ENCODE data around the gene OR6V1.
"Not testable (repeated sequence)": the region's sequence is repeated elsewhere in the genome, so short reads cannot be mapped to it uniquely, and the experiment has no call there.

The OR6V1 gene

DNA sequence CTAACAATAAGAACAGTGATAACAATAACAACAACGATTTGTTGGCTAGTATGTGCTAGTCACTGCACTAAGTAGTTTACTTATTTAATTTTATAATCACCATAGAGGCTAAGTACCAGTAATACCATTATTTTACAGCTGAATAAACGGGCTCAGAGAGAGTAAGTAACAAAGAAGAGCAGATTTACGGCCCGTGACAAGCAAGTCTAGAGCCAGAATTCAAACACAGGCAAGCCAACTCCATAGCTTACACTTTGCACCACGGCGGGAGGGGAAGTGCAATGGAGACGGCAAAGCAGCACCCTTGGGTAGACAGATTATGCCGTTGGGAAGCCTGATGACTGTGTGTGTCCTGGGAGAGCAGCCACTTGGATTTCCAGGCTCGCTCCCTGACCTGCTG, 1.2 kb upstream of the OR6V1 start:
- Mint-ChIP-seq H3K9me3 (no peaks in the 10 kb centered on the region), H3K27ac (no peak overlapping the region), H3K4me3 (no peak overlapping the region), H3K27me3 (peaks cover 24 to 28% of the 10 kb centered on the region in 2 donors), H3K36me3 (ENCODE audit: insufficient read depth) (no peaks in the 10 kb centered on the region), H3K4me1 (ENCODE audit: low read depth in 2 of 2) (no peaks in the 10 kb centered on the region)
- DNase-seq, result no peak
- no peak for ATAC-seq (replicated peaks)

- Mint-ChIP-seq H3K27me3 (peaks cover 36 to 45% of the 10 kb centered on the region in 2 donors), H3K36me3 (ENCODE audit: insufficient read depth) (no peaks in the 10 kb centered on the region), H3K4me1 (ENCODE audit: low read depth in 2 of 2) (no peaks in the 10 kb centered on the region), H3K4me3 (no peak overlapping the region), H3K9me3 (no peaks in the 10 kb centered on the region), H3K27ac (no peak overlapping the region)
- ATAC-seq (replicated peaks) (no peak), DNase-seq (no peak)
Observed at GRCh38 chr7:143054621-143055020, 2.5 kb downstream of the OR6V1 start.

GRCh38 chr7:143055754-143056153, 3.6 kb downstream of the OR6V1 start:
- Mint-ChIP-seq H3K27ac (no peak overlapping the region), H3K36me3 (ENCODE audit: insufficient read depth) (no peaks in the 10 kb centered on the region), H3K27me3 (peaks cover 41 to 52% of the 10 kb centered on the region in 2 donors), H3K4me1 (ENCODE audit: low read depth in 2 of 2) (no peaks in the 10 kb centered on the region), H3K4me3 (no peak overlapping the region), H3K9me3 (no peaks in the 10 kb centered on the region)
- DNase-seq, result no peak
- no peak for ATAC-seq (replicated peaks)

GRCh38 chr7:143063741-143064140, 11.6 kb downstream of the OR6V1 start:
- DNase-seq (no peak), ATAC-seq (replicated peaks) (no peak)
- Mint-ChIP-seq H3K4me3 (no peak overlapping the region), H3K27me3 (peaks cover 36 to 47% of the 10 kb centered on the region in 2 donors), H3K4me1 (ENCODE audit: low read depth in 2 of 2) (no peaks in the 10 kb centered on the region), H3K36me3 (ENCODE audit: insufficient read depth) (no peaks in the 10 kb centered on the region), H3K9me3 (no peaks in the 10 kb centered on the region), H3K27ac (no peak overlapping the region)

- Mint-ChIP-seq H3K9me3 (no peaks in the 10 kb centered on the region), H3K4me3 (no peak overlapping the region), H3K4me1 (ENCODE audit: low read depth in 2 of 2) (no peaks in the 10 kb centered on the region), H3K36me3 (ENCODE audit: insufficient read depth) (no peaks in the 10 kb centered on the region), H3K27ac (no peak overlapping the region), H3K27me3 (peaks cover 35 to 36% of the 10 kb centered on the region in 2 donors)
- DNase-seq, result no peak
- ATAC-seq (replicated peaks), result no peak
Observed at GRCh38 chr7:143068446-143068845, 16.3 kb downstream of the OR6V1 start.

DNA sequence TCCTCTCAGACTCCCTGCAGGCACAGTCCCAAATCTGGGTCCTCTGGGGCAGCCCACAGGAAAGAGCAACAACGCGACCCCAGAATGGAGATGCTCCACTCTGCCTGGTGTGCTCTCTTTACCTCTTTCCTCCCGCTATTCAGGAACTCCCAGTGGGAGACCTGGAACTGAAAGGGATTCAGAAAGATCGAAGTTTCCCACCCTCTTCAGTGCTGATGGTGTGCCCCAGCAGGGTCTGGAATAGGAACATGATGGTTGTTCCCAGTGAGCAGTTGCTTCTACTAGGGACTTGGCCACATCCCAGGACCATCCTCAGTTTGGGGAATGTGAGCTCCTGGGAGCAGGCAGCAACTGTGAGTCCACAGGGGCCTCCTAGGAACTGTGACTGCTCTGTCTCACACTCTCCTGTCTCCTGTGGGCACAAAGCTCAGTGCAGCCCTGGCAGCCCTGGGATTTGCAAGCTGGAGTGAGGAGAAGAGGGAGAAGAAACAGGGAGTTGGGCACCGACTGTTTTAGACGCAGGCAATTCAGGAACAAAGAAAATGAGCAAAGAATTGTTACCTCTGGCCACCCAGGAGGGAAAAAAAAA, 17.9 kb downstream of the OR6V1 start:
- Mint-ChIP-seq H3K27me3 (peaks cover 36 to 40% of the 10 kb centered on the region in 2 donors), H3K9me3 (no peaks in the 10 kb centered on the region), H3K4me3 (no peak overlapping the region), H3K36me3 (ENCODE audit: insufficient read depth) (no peaks in the 10 kb centered on the region), H3K27ac (no peak overlapping the region), H3K4me1 (ENCODE audit: low read depth in 2 of 2) (no peaks in the 10 kb centered on the region)
- no peak for DNase-seq
- ATAC-seq (replicated peaks), result no peak

GRCh38 chr7:143073556-143073955, 21.4 kb downstream of the OR6V1 start:
- Mint-ChIP-seq H3K27ac (no peak overlapping the region), H3K36me3 (ENCODE audit: insufficient read depth) (peaks cover 2% of the 10 kb centered on the region), H3K27me3 (peaks cover 52 to 68% of the 10 kb centered on the region in 2 donors), H3K4me3 (no peak overlapping the region), H3K4me1 (ENCODE audit: low read depth in 2 of 2) (no peaks in the 10 kb centered on the region), H3K9me3 (no peaks in the 10 kb centered on the region)
- ATAC-seq (replicated peaks) (no peak), DNase-seq (no peak)

DNA sequence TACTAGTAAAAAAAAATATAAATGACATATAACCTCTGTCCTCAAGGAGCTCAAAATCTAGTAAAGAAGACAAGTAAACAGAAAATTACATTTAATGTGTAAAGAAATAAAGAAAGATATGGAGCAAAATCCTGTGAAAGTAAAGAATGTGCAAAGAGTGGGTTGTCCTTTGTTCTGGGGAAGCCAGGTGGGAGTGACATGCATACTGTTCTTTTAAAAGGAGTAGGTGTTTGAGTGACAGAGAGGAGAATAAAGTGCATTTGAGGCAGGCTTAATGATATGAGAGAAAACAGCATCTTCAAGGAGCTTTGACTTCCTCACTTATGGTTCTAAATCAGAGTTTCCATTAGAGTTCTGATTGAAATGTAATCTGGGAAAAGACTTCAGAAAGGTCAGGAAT, 22.0 kb downstream of the OR6V1 start:
- no peak overlapping the region for H3K27ac Mint-ChIP-seq
- H3K4me1 Mint-ChIP-seq (ENCODE audit: low read depth in 2 of 2), result no peaks in the 10 kb centered on the region
- no peak overlapping the region for H3K4me3 Mint-ChIP-seq
- peaks cover 2% of the 10 kb centered on the region for H3K36me3 Mint-ChIP-seq (ENCODE audit: insufficient read depth)
- H3K9me3 Mint-ChIP-seq, result no peaks in the 10 kb centered on the region
- DNase-seq (no peak), ATAC-seq (replicated peaks) (no peak)
- peaks cover 53 to 73% of the 10 kb centered on the region in 2 donors for H3K27me3 Mint-ChIP-seq

DNA sequence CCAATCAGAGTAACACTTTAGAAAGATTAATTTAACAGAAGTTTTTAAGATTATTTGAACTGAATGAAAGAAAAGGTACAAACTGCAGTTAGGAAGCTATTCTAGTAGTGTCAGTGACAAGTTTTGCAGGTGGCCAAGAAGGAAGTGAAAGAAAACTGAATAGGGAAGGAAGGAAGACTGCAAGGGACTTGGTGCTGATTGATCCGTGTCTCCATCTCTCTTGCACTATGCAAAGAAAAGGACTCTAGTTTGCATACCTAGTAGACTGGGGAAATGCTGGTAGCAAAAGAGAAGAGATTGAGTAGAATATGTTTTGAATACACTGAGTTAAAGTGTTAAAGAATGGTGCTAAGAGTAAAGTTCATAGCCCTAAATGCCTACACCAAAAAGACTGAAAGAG, 33.0 kb downstream of the OR6V1 start:
- Mint-ChIP-seq H3K4me3 (no peak overlapping the region), H3K4me1 (ENCODE audit: low read depth in 2 of 2) (no peaks in the 10 kb centered on the region), H3K36me3 (ENCODE audit: insufficient read depth) (no peaks in the 10 kb centered on the region), H3K9me3 (peaks cover 0 to 15% of the 10 kb centered on the region in 2 donors), H3K27ac (no peak overlapping the region), H3K27me3 (peaks cover 33 to 38% of the 10 kb centered on the region in 2 donors)
- ATAC-seq (replicated peaks) (peak; percentile 41), DNase-seq (no peak)

- not testable (repeated sequence) for H3K27ac Mint-ChIP-seq; H3K36me3 Mint-ChIP-seq (ENCODE audit: insufficient read depth); H3K4me1 Mint-ChIP-seq (ENCODE audit: low read depth in 2 of 2); ATAC-seq (replicated peaks); H3K4me3 Mint-ChIP-seq; DNase-seq
- peaks cover 0 to 13% of the 10 kb centered on the region in 2 donors for H3K9me3 Mint-ChIP-seq
- peaks cover 35 to 39% of the 10 kb centered on the region in 2 donors for H3K27me3 Mint-ChIP-seq
Observed at GRCh38 chr7:143085610-143086009, 33.5 kb downstream of the OR6V1 start.

DNA sequence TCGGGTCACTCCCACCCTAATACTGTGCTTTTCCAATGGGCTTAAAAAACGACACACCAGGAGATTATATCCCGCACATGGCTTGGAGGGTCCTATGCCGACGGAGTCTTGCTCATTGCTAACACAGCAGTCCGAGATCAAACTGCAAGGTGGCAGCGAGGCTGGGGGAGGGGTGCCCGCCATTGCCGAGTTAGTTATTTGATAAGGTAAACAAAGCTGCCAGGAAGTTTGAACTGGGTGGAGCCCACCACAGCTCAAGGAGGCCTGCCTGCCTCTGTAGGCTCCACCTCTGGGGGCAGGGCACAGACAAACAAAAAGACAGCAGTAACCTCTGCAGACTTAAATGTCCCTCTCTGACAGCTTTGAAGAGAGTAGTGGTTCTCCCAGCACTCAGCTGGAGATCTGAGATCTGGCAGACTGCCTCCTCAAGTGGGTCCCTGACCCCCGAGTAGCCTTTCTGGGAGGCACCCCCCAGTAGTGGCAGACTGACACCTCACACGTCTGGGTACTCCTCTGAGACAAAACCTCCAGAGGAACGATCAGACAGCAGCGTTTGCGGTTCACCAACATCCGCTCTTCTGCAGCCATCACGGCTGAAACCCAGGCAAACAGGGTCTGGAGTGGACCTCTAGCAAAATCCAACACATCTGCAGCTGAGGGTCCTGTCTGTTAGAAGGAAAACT, 36.5 kb downstream of the OR6V1 start:
- H3K4me1 Mint-ChIP-seq (ENCODE audit: low read depth in 2 of 2); ATAC-seq (replicated peaks); H3K27ac Mint-ChIP-seq; H3K9me3 Mint-ChIP-seq; H3K4me3 Mint-ChIP-seq; DNase-seq; H3K36me3 Mint-ChIP-seq (ENCODE audit: insufficient read depth): not testable (repeated sequence)
- H3K27me3 Mint-ChIP-seq, result peaks cover 29 to 43% of the 10 kb centered on the region in 2 donors

DNA sequence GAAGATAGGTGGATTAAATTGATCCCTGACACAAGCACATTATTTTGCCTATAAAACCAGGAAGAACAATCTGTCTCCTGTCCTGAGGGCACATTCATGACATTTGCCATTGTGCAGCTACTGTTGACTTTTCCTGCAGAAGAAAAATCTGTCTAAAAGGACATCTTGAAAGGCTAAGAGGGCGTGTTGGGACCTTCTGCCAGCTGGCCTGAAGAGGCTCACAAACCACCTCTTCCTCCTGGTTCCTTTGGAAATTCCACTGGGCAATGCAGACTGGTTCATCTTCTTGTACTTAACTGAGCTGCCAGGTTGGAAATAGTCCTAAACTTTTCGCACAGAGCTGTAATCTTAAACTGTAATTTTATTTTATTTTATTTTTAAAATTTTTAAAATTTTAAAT, 44.0 kb downstream of the OR6V1 start:
- peaks cover 0 to 2% of the 10 kb centered on the region in 2 donors for H3K27me3 Mint-ChIP-seq
- H3K4me3 Mint-ChIP-seq, result no peak overlapping the region
- DNase-seq, result no peak
- peaks cover 0 to 4% of the 10 kb centered on the region in 2 donors for H3K9me3 Mint-ChIP-seq
- no peak for ATAC-seq (replicated peaks)
- H3K36me3 Mint-ChIP-seq (ENCODE audit: insufficient read depth), result no peaks in the 10 kb centered on the region
- no peak overlapping the region for H3K27ac Mint-ChIP-seq
- no peaks in the 10 kb centered on the region for H3K4me1 Mint-ChIP-seq (ENCODE audit: low read depth in 2 of 2)

DNA sequence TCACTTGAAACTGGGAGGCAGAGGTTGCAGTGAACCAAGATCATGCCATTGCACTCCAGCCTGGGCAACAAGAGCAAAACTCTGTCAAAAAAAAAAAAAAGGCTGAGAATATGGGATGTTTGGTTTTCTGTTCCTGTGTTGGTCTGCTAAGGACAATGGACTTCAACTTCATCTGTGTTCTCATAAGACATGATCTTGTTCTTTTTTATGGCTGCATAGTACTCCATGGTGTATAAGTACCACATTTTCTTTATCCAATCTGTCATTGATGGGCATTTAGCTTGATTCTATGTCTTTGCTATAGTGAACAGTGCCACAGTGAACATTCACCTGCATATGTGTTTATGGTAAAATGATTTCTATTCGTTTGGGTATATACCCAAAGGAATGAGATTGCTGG, 47.4 kb downstream of the OR6V1 start:
- not testable (repeated sequence) for H3K4me1 Mint-ChIP-seq (ENCODE audit: low read depth in 2 of 2); DNase-seq; H3K27ac Mint-ChIP-seq; ATAC-seq (replicated peaks); H3K4me3 Mint-ChIP-seq; H3K36me3 Mint-ChIP-seq (ENCODE audit: insufficient read depth); H3K9me3 Mint-ChIP-seq; H3K27me3 Mint-ChIP-seq
